Trophoblast cell (in vitro differentiated cells and primary cell): ENCODE measurements around the gene BCL2L1.
"Not testable (repeated sequence)": the region's sequence is repeated elsewhere in the genome, so short reads cannot be mapped to it uniquely, and the experiment has no call there.

ENCODE experiments used
- DNase-seq, 2 donors: peaks; one replicate each; pipeline ENCODE4 v3.0.0-alpha.2; 2016
- H2AFZ ChIP-seq: 2 replicates; pipeline ENCODE4 v1.6.1; 2013; ENCODE audit warnings: low read length, moderate library complexity, mild to moderate bottlenecking; ENCODE audit not compliant: insufficient read depth, poor library complexity
- H2AK5ac ChIP-seq: 2 replicates; pipeline ENCODE4 v1.6.1; 2013; ENCODE audit warnings: mild to moderate bottlenecking, low read length
- H2BK120ac ChIP-seq: 2 replicates; pipeline ENCODE4 v1.6.1; 2013; ENCODE audit warnings: low read length, mild to moderate bottlenecking, moderate library complexity; ENCODE audit not compliant: insufficient read depth, poor library complexity
- H2BK12ac ChIP-seq: 2 replicates; pipeline ENCODE4 v1.6.1; 2013; ENCODE audit warnings: mild to moderate bottlenecking, low read length, moderate library complexity
- H2BK5ac ChIP-seq: 2 replicates; pipeline ENCODE4 v1.6.1; 2013; ENCODE audit warnings: low read length, low read depth, moderate library complexity, mild to moderate bottlenecking; ENCODE audit not compliant: poor library complexity
- H3K14ac ChIP-seq: 2 replicates; pipeline ENCODE4 v1.6.1; 2013; ENCODE audit warnings: mild to moderate bottlenecking, low read length
- H3K18ac ChIP-seq: 2 replicates; pipeline ENCODE4 v1.6.1; 2013; ENCODE audit warnings: mild to moderate bottlenecking, low read length
- H3K23ac ChIP-seq: 2 replicates; pipeline ENCODE4 v1.6.1; 2013; ENCODE audit warnings: low read length
- H3K27ac ChIP-seq: 2 replicates; pipeline ENCODE4 v1.5.1; 2013; ENCODE audit warnings: low read depth, mild to moderate bottlenecking, inconsistent platforms, low read length, moderate library complexity
- H3K27me3 ChIP-seq: 2 replicates; pipeline ENCODE4 v1.6.1; 2013; ENCODE audit warnings: inconsistent platforms, mild to moderate bottlenecking, low read length, moderate library complexity; ENCODE audit not compliant: insufficient read depth
- H3K36me3 ChIP-seq, 2 experiments: 1 replicate in 1 of 2; 2 replicates in 1 of 2; pipeline ENCODE4 v1.6.1; 2013; ENCODE audit warnings: low read length in 2 of 2, mild to moderate bottlenecking in 2 of 2, moderate library complexity in 1 of 2; ENCODE audit not compliant: insufficient read depth in 2 of 2, control insufficient read depth in 1 of 2
- H3K4ac ChIP-seq: 2 replicates; pipeline ENCODE4 v1.6.1; 2013; ENCODE audit warnings: low read depth, mild to moderate bottlenecking, low read length, moderate library complexity
- H3K4me1 ChIP-seq, 2 experiments: 1 replicate in 1 of 2; 2 replicates in 1 of 2; pipeline ENCODE4 v1.6.1; 2013; ENCODE audit warnings: low read length in 2 of 2, mild to moderate bottlenecking in 2 of 2, moderate library complexity in 1 of 2; ENCODE audit not compliant: insufficient read depth in 2 of 2, control insufficient read depth in 1 of 2
- H3K4me2 ChIP-seq: 2 replicates; pipeline ENCODE4 v1.6.1; 2013; ENCODE audit warnings: inconsistent platforms, mild to moderate bottlenecking, low read length, moderate library complexity
- H3K4me3 ChIP-seq: 2 replicates; pipeline ENCODE4 v1.5.1; 2013; ENCODE audit warnings: mild to moderate bottlenecking, low read depth, low read length, inconsistent platforms
- H3K79me1 ChIP-seq: one replicate; pipeline ENCODE4 v1.6.1; 2013; ENCODE audit warnings: low read length
- H3K79me2 ChIP-seq: 2 replicates; pipeline ENCODE4 v1.6.1; 2013; ENCODE audit warnings: low read length, mild to moderate bottlenecking; ENCODE audit not compliant: control insufficient read depth, insufficient read depth, poor library complexity
- H3K9ac ChIP-seq: 2 replicates; pipeline ENCODE4 v1.6.1; 2013; ENCODE audit warnings: mild to moderate bottlenecking, low read length
- H3K9me3 ChIP-seq: 2 replicates; pipeline ENCODE4 v1.6.1; 2013; ENCODE audit warnings: low read depth, mild to moderate bottlenecking, control low read depth, inconsistent platforms, low read length; ENCODE audit not compliant: insufficient read depth
- H4K12ac ChIP-seq: 2 replicates; pipeline ENCODE4 v1.6.1; 2013; ENCODE audit warnings: low read depth, mild to moderate bottlenecking, low read length, moderate library complexity
- H4K8ac ChIP-seq: 2 replicates; pipeline ENCODE4 v1.6.1; 2013; ENCODE audit warnings: low read depth, mild to moderate bottlenecking, low read length, moderate library complexity
- H4K91ac ChIP-seq: one replicate; pipeline ENCODE4 v1.6.1; 2013; ENCODE audit warnings: low read depth, mild to moderate bottlenecking, low read length, moderate library complexity
- WGBS: extraction: QIAGEN DNeasy Blood & Tissue Kit; methylation state at CpG from one replicate; pipeline ENCODE4 v1.1.7; 2013; ENCODE audit warnings: missing lambda C conversion rate; ENCODE audit not compliant: insufficient read length, insufficient coverage; ENCODE audit errors: extremely low coverage; 5-methylcytosine and 5-hydroxymethylcytosine counted together

The BCL2L1 gene

DNA sequence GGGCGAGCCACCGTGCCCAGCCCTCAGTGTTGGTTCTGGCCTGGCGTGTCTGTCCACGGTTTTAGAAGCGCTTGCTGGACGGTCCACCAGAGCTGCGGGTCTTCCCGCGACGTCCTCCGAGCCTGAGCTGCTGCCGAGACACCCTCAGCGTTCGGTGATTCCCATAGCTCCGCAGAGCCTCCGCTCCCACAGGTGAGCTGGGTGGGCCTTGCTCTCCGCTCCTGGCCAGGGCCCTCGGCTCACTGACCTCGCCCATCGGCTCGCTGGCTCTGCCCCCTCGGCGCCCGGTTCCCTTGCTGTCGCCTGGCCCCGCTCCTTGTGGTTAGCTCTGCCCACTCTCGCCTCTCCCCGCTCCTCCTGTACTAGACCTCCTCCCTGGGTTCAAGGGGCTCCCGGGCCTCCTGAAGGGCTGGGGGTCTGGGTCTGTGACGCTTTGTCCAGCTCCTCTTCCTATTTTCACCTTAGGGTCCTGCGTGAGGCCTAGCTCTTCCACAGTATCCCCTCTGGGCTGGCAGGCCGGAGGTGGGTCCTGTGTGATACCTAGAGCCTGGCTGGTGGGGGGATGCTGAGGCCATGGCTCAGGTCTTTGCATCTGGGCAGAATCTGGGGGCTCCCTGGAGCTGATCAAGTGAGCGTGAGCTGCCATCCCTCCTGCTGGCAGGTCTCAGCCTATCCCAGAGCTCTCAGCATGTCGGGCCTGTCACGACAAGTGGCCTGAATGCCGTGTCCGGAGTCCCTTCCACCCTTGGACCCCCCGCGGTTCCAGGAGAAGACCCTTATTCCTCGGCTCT lies 89.9 kb downstream of the BCL2L1 start:
- Histone ChIP-seq H4K12ac (no peak overlapping the region), H3K4me1 (peaks cover 0 to 1% of the 10 kb centered on the region in 2 experiments), H3K23ac (no peak overlapping the region), H3K4me3 (no peak overlapping the region), H3K9me3 (peaks cover 2% of the 10 kb centered on the region), H2AFZ (no peak overlapping the region), H3K36me3 (no peaks in the 10 kb centered on the region), H3K14ac (no peak overlapping the region), H3K18ac (no peak overlapping the region), H2AK5ac (no peak overlapping the region), H2BK120ac (no peak overlapping the region), H4K8ac (no peak overlapping the region), H3K79me2 (no peaks in the 10 kb centered on the region), H3K4me2 (no peak overlapping the region), H2BK5ac (no peak overlapping the region), H3K9ac (no peak overlapping the region), H2BK12ac (no peak overlapping the region), H3K79me1 (no peaks in the 10 kb centered on the region), H4K91ac (peak overlapping the region; percentile 9), H3K27me3 (no peaks in the 10 kb centered on the region), H3K27ac (no peak overlapping the region), H3K4ac (no peak overlapping the region)
- DNase-seq = no peak
- no CpG with 5 or more reads among the region's 40 CpGs for WGBS

DNA sequence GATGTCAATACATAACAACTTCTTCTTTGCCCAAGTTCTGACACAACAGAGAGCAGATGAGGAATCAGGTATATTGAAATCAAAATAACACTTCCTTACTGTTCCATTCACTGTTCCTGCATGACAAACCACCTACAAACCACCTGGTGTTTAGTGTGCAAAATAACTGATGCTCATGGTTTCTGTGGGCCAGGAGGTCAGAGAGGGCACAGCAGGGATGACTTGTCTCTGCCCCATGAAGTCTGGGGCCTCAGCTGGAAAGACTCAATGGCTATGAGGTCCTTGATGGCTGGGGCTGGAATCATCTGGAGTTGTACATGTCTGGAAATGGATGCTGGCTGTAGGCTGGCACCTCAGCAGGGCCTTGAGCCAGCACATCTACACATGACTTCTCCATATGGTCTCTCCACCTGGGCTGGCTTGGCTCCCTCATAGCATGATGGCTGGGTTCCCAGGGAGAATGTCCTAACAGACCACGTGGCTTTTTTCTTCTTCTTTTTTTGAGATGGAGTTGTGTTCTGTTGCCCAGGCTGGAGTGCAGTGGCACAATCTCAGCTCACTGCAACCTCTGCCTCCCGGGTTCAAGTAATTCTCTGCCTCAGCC lies 92.4 kb downstream of the BCL2L1 start:
- Histone ChIP-seq H2BK5ac (no peak overlapping the region), H3K27ac (no peak overlapping the region), H3K4me2 (no peak overlapping the region), H3K36me3 (no peaks in the 10 kb centered on the region), H3K79me2 (no peaks in the 10 kb centered on the region), H3K4ac (no peak overlapping the region), H4K91ac (no peak overlapping the region), H3K9me3 (peaks cover 2% of the 10 kb centered on the region), H3K79me1 (no peaks in the 10 kb centered on the region), H3K9ac (no peak overlapping the region), H3K18ac (no peak overlapping the region), H2BK120ac (no peak overlapping the region), H3K4me3 (no peak overlapping the region), H4K8ac (no peak overlapping the region), H2AK5ac (no peak overlapping the region), H3K27me3 (no peaks in the 10 kb centered on the region), H4K12ac (no peak overlapping the region), H2BK12ac (no peak overlapping the region), H3K23ac (no peak overlapping the region), H2AFZ (no peak overlapping the region), H3K14ac (no peak overlapping the region), H3K4me1 (no peaks in the 10 kb centered on the region)
- DNase-seq = no peak
- no CpG with 5 or more reads among the region's 2 CpGs for WGBS

GRCh38 chr20:31628057-31628456 lies 94.6 kb downstream of the BCL2L1 start:
- H2BK5ac ChIP-seq, H3K4me1 ChIP-seq, H3K36me3 ChIP-seq, H3K79me2 ChIP-seq, H3K9me3 ChIP-seq, H3K79me1 ChIP-seq, H2BK12ac ChIP-seq, H4K91ac ChIP-seq, H2AFZ ChIP-seq, H3K14ac ChIP-seq, H3K23ac ChIP-seq, H3K18ac ChIP-seq, H2BK120ac ChIP-seq, H4K8ac ChIP-seq, H3K4ac ChIP-seq, H3K4me3 ChIP-seq, H3K9ac ChIP-seq, H3K27ac ChIP-seq, H4K12ac ChIP-seq, DNase-seq, H3K27me3 ChIP-seq, H3K4me2 ChIP-seq, H2AK5ac ChIP-seq: not testable (repeated sequence)
- no CpG with 5 or more reads among the region's 2 CpGs for WGBS

DNA sequence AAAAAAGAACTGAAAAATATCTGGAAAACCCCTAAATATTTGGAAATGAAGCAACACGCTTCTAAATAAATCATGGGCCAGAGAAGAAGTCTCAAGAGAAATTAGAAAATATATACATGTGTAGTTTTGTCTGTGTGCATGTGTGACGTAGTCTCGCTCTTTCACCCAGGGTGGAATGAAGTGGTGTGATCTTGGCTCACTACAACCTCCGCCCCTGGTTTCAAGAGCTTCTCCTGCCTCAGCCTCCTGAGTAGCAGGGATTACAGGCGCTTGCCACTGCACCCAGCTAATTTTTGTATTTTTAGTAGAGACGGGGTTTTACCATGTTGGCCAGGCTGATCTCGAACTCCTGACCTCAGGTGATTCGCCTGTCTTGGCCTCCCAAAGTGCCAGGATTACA lies 96.1 kb downstream of the BCL2L1 start:
- not testable (repeated sequence) for H3K4ac ChIP-seq, H2BK5ac ChIP-seq, H3K4me2 ChIP-seq, H3K79me2 ChIP-seq, H3K79me1 ChIP-seq, H3K9me3 ChIP-seq, H3K4me1 ChIP-seq, H4K12ac ChIP-seq, H2BK120ac ChIP-seq, H3K4me3 ChIP-seq, H3K18ac ChIP-seq, H3K27ac ChIP-seq, H2AK5ac ChIP-seq, H3K36me3 ChIP-seq, DNase-seq, H3K23ac ChIP-seq, H3K27me3 ChIP-seq, H3K14ac ChIP-seq, H2AFZ ChIP-seq, H3K9ac ChIP-seq, H2BK12ac ChIP-seq, H4K91ac ChIP-seq, H4K8ac ChIP-seq
- WGBS = no CpG with 5 or more reads among the region's 8 CpGs
